H9 (cell line): Measurements from ENCODE around the gene ARL16. TPM values are rescaled to one million over a fixed set of nuclear protein-coding genes. Genes with fewer than 3 reads are reported as not detected.

Source experiments
- DNase-seq: peaks from one replicate; pipeline ENCODE4 v3.0.0-alpha.2; 2017
- H2AFZ ChIP-seq: one replicate; pipeline ENCODE4 v1.6.1; 2013; ENCODE audit warnings: mild to moderate bottlenecking, low read length, control low read depth, moderate library complexity
- H2AK5ac ChIP-seq: 2 replicates; pipeline ENCODE4 v1.6.1; 2013; ENCODE audit warnings: low read length, control low read depth, mixed read lengths; ENCODE audit not compliant: insufficient read length
- H2BK120ac ChIP-seq: one replicate; pipeline ENCODE4 v1.6.1; 2013; ENCODE audit warnings: low read depth, mild to moderate bottlenecking, low read length, control low read depth, inconsistent platforms; ENCODE audit not compliant: poor library complexity, severe bottlenecking
- H2BK12ac ChIP-seq: 2 replicates; pipeline ENCODE4 v1.6.1; 2013; ENCODE audit warnings: low read length, control low read depth, mixed read lengths, low read depth; ENCODE audit not compliant: insufficient read length
- H2BK15ac ChIP-seq: 2 replicates; pipeline ENCODE4 v1.6.1; 2013; ENCODE audit warnings: low read depth, low read length, control low read depth
- H2BK20ac ChIP-seq: one replicate; pipeline ENCODE4 v1.6.1; 2013; ENCODE audit warnings: low read depth, mild to moderate bottlenecking, low read length, control low read depth, inconsistent platforms; ENCODE audit not compliant: poor library complexity, severe bottlenecking
- H2BK5ac ChIP-seq: 2 replicates; pipeline ENCODE4 v1.6.1; 2013; ENCODE audit warnings: low read length, control low read depth, mixed read lengths; ENCODE audit not compliant: insufficient read length
- H3K14ac ChIP-seq: 2 replicates; pipeline ENCODE4 v1.6.1; 2013; ENCODE audit warnings: low read length, control low read depth; ENCODE audit not compliant: insufficient read depth
- H3K18ac ChIP-seq: 2 replicates; pipeline ENCODE4 v1.6.1; 2013; ENCODE audit warnings: low read depth, mild to moderate bottlenecking, mixed read lengths, low read length, control low read depth; ENCODE audit not compliant: insufficient read length
- H3K23ac ChIP-seq: 2 replicates; pipeline ENCODE4 v1.6.1; 2013; ENCODE audit warnings: low read length, control low read depth, mixed read lengths, low read depth; ENCODE audit not compliant: insufficient read length
- H3K23me2 ChIP-seq: 2 replicates; pipeline ENCODE4 v1.6.1; 2013; ENCODE audit warnings: low read depth, mild to moderate bottlenecking, mixed read lengths, low read length, control low read depth; ENCODE audit not compliant: insufficient read length, poor library complexity, severe bottlenecking
- H3K27ac ChIP-seq: 2 replicates; pipeline ENCODE4 v1.5.1; 2013; ENCODE audit warnings: low read length, control low read depth, mixed read lengths, low read depth; ENCODE audit not compliant: insufficient read length
- H3K27me3 ChIP-seq: 2 replicates; pipeline ENCODE4 v1.6.1; 2013; ENCODE audit warnings: low read length, control low read depth, inconsistent platforms; ENCODE audit not compliant: insufficient read depth
- H3K4ac ChIP-seq: 2 replicates; pipeline ENCODE4 v1.6.1; 2013; ENCODE audit warnings: low read depth, mild to moderate bottlenecking, control low read depth, inconsistent platforms, low read length, moderate library complexity
- H3K4me1 ChIP-seq: 2 replicates; pipeline ENCODE4 v1.6.1; 2013; ENCODE audit warnings: low read length, control low read depth, inconsistent platforms; ENCODE audit not compliant: insufficient read depth
- H3K4me2 ChIP-seq: 2 replicates; pipeline ENCODE4 v1.6.1; 2013; ENCODE audit warnings: low read length, control low read depth, mixed read lengths; ENCODE audit not compliant: insufficient read length, insufficient read depth
- H3K56ac ChIP-seq: 2 replicates; pipeline ENCODE4 v1.6.1; 2013; ENCODE audit warnings: low read depth, mild to moderate bottlenecking, mixed read lengths, low read length, control low read depth; ENCODE audit not compliant: insufficient read length
- H3K79me1 ChIP-seq: 2 replicates; pipeline ENCODE4 v1.6.1; 2013; ENCODE audit warnings: low read depth, mild to moderate bottlenecking, moderate library complexity, low read length, control low read depth, inconsistent platforms; ENCODE audit not compliant: insufficient read depth, poor library complexity, severe bottlenecking
- H3K79me2 ChIP-seq: 2 replicates; pipeline ENCODE4 v1.6.1; 2013; ENCODE audit warnings: low read length, control low read depth, inconsistent platforms; ENCODE audit not compliant: insufficient read depth
- H3K9ac ChIP-seq: 2 replicates; pipeline ENCODE4 v1.6.1; 2013; ENCODE audit warnings: low read length, control low read depth, mixed read lengths; ENCODE audit not compliant: insufficient read length; ENCODE audit errors: extremely low read depth
- H3K9me3 ChIP-seq: one replicate; pipeline ENCODE4 v1.6.1; 2013; ENCODE audit warnings: low read depth, low read length, inconsistent platforms; ENCODE audit not compliant: control insufficient read depth
- H3T11ph ChIP-seq: one replicate; pipeline ENCODE4 v1.6.1; 2013; ENCODE audit warnings: mild to moderate bottlenecking, low read length, control low read depth, inconsistent platforms
- H4K20me1 ChIP-seq: one replicate; pipeline ENCODE4 v1.6.1; 2013; ENCODE audit not compliant: control insufficient read depth, insufficient read length, insufficient read depth
- H4K5ac ChIP-seq: 2 replicates; pipeline ENCODE4 v1.6.1; 2013; ENCODE audit warnings: low read depth, mild to moderate bottlenecking, mixed read lengths, low read length, control low read depth; ENCODE audit not compliant: insufficient read length
- H4K8ac ChIP-seq: replicated peaks from 2 replicates; pipeline ENCODE4 v1.6.1; 2013; ENCODE audit warnings: low read length, control low read depth, mixed read lengths, low read depth; ENCODE audit not compliant: insufficient read length
- H4K91ac ChIP-seq: 2 replicates; pipeline ENCODE4 v1.6.1; 2013; ENCODE audit warnings: low read depth, mild to moderate bottlenecking, moderate library complexity, mixed read lengths, low read length, control low read depth; ENCODE audit not compliant: insufficient read length
- H3K27ac Mint-ChIP-seq, 3 experiments: 2 replicates in 2 of 3; 3 replicates in 1 of 3; pipeline ENCODE4 v1.8.0; 2020 to 2021; ENCODE audit warnings: mixed read lengths in 3 of 3, mild to moderate bottlenecking in 1 of 3, moderate library complexity in 1 of 3
- H3K27me3 Mint-ChIP-seq: 2 replicates; pipeline ENCODE4 v1.8.0; 2021; ENCODE audit warnings: low read depth, mild to moderate bottlenecking, moderate library complexity, mixed read lengths
- H3K36me3 Mint-ChIP-seq, 3 experiments: 2 replicates in 2 of 3; 3 replicates in 1 of 3; pipeline ENCODE4 v1.8.0; 2020 to 2021; ENCODE audit warnings: low read depth in 3 of 3, mixed read lengths in 3 of 3; ENCODE audit not compliant: insufficient read depth in 1 of 3
- H3K4me1 Mint-ChIP-seq, 2 experiments: 2 replicates each; pipeline ENCODE4 v1.8.0; 2020; ENCODE audit warnings: mixed read lengths in 2 of 2
- H3K4me3 Mint-ChIP-seq, 2 experiments: 2 replicates in 1 of 2; 3 replicates in 1 of 2; pipeline ENCODE4 v1.8.0; 2020 to 2021; ENCODE audit warnings: mild to moderate bottlenecking in 2 of 2, mixed read lengths in 2 of 2, moderate library complexity in 1 of 2
- H3K9me3 Mint-ChIP-seq, 2 experiments: 2 replicates in 1 of 2; 3 replicates in 1 of 2; pipeline ENCODE4 v1.8.0; 2020; ENCODE audit warnings: mild to moderate bottlenecking in 2 of 2, mixed read lengths in 2 of 2, moderate library complexity in 1 of 2
- WGBS: extraction: QIAGEN DNeasy Blood & Tissue Kit; methylation state at CpG from one replicate; pipeline ENCODE4 v1.1.7; 2013; ENCODE audit warnings: missing lambda C conversion rate, low lambda C conversion rate, mixed read lengths; ENCODE audit not compliant: insufficient read length; ENCODE audit errors: extremely low coverage; 5-methylcytosine and 5-hydroxymethylcytosine counted together
- total RNA-seq: library from RNA; stranded (reverse); gene quantifications from 2 replicates; pipeline ENCODE4 v1.2.1, GENCODE V29; 2021
- TF ChIP-seq, protein P1 (sequence below): fragments of 200-600 bp; sonication (generic); conservative IDR thresholded peaks from 3 replicates; pipeline ENCODE4 v1.8.0; 2021; ENCODE audit warnings: antibody characterized with exemption, mild to moderate bottlenecking

ARL16 gene
- total RNA-seq, 1 experiment from 2014 or later: 58.6 TPM

- Histone ChIP-seq H3K4ac (no peak overlapping the region), H2BK15ac (no peak overlapping the region), H3K27ac (no peak overlapping the region), H2BK12ac (no peak overlapping the region), H3K79me2 (no peaks in the 10 kb centered on the region), H3K27me3 (no peaks in the 10 kb centered on the region; the same call in 1 of the 2 replicates), H3K4me1 (no peaks in the 10 kb centered on the region), H4K5ac (no peak overlapping the region), H2BK5ac (no peak overlapping the region), H3K9ac (no peak overlapping the region), H2AFZ (no peak overlapping the region), H3T11ph (no peak overlapping the region), H3K79me1 (no peaks in the 10 kb centered on the region), H3K18ac (no peak overlapping the region), H3K4me2 (no peak overlapping the region), H4K8ac (no peak overlapping the region), H2AK5ac (no peak overlapping the region), H2BK120ac (no peak overlapping the region), H4K91ac (no peak overlapping the region), H3K23ac (no peak overlapping the region), H3K14ac (no peak overlapping the region), H2BK20ac (no peak overlapping the region), H4K20me1 (no peaks in the 10 kb centered on the region), H3K9me3 (no peaks in the 10 kb centered on the region), H3K23me2 (no peaks in the 10 kb centered on the region), H3K56ac (no peak overlapping the region)
- TF ChIP-seq, protein P1, sequence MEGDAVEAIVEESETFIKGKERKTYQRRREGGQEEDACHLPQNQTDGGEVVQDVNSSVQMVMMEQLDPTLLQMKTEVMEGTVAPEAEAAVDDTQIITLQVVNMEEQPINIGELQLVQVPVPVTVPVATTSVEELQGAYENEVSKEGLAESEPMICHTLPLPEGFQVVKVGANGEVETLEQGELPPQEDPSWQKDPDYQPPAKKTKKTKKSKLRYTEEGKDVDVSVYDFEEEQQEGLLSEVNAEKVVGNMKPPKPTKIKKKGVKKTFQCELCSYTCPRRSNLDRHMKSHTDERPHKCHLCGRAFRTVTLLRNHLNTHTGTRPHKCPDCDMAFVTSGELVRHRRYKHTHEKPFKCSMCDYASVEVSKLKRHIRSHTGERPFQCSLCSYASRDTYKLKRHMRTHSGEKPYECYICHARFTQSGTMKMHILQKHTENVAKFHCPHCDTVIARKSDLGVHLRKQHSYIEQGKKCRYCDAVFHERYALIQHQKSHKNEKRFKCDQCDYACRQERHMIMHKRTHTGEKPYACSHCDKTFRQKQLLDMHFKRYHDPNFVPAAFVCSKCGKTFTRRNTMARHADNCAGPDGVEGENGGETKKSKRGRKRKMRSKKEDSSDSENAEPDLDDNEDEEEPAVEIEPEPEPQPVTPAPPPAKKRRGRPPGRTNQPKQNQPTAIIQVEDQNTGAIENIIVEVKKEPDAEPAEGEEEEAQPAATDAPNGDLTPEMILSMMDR: no peak
- peak overlapping the region in 2 of 3 experiments; percentile 51 to 91; a peak in 2 of 7 replicates for H3K27ac Mint-ChIP-seq
- H3K9me3 Mint-ChIP-seq: no peaks in the 10 kb centered on the region; a peak in 1 of 5 replicates
- WGBS: no CpG with 5 or more reads among the region's 15 CpGs
- H3K36me3 Mint-ChIP-seq: no peaks in the 10 kb centered on the region
- no peak for DNase-seq
- H3K4me1 Mint-ChIP-seq: peaks cover 3 to 4% of the 10 kb centered on the region in 2 experiments; a peak in 2 of 4 replicates
- no peaks in the 10 kb centered on the region; the same call in 1 of the 2 replicates for H3K27me3 Mint-ChIP-seq
- H3K4me3 Mint-ChIP-seq: no peak overlapping the region
These were observed 39.1 kb downstream of the ARL16 start for GRCh38 chr17:81644496-81644895.
